GM21825 (cell line): ENCODE measurements around the gene OXT.
"Not testable (repeated sequence)": the region's sequence is repeated elsewhere in the genome, so short reads cannot be mapped to it uniquely, and the experiment has no call there.

ENCODE experiments used
- ATAC-seq: cut with Tn5 transposase; IDR thresholded peaks from one replicate; pipeline ENCODE4 v1.9.1; 2021; ENCODE audit warnings: mild to moderate bottlenecking, moderate library complexity; ENCODE audit not compliant: unreplicated experiment

The OXT gene

GRCh38 chr20:3047486-3048419 lies 23.7 kb upstream of the OXT start:
- ATAC-seq = no peak

GRCh38 chr20:3051385-3052019 lies 19.9 kb upstream of the OXT start:
- ATAC-seq = no peak

GRCh38 chr20:3059489-3059888 lies 11.9 kb upstream of the OXT start:
- no peak for ATAC-seq

- ATAC-seq = not testable (repeated sequence)
These were observed 7.3 kb upstream of the OXT start for GRCh38 chr20:3064119-3064518.

- no peak for ATAC-seq
These were observed 4.0 kb upstream of the OXT start for GRCh38 chr20:3067139-3068014.

GRCh38 chr20:3068075-3068474 lies 3.3 kb upstream of the OXT start:
- ATAC-seq = no peak

- ATAC-seq = no peak
These were observed 2.2 kb upstream of the OXT start for GRCh38 chr20:3068986-3069900.

GRCh38 chr20:3070725-3071124 lies 695 bp upstream of the OXT start:
- ATAC-seq = no peak

- no peak for ATAC-seq
These were observed 182 bp upstream of the OXT start for GRCh38 chr20:3071266-3071609.

GRCh38 chr20:3072530-3073250 lies 1.3 kb downstream of the OXT start:
- no peak for ATAC-seq

- not testable (repeated sequence) for ATAC-seq
These were observed 1.8 kb downstream of the OXT start for GRCh38 chr20:3073251-3073643.

- no peak for ATAC-seq
These were observed 3.4 kb downstream of the OXT start for GRCh38 chr20:3074812-3075211.

- not testable (repeated sequence) for ATAC-seq
These were observed 3.9 kb downstream of the OXT start for GRCh38 chr20:3075315-3075714.

- ATAC-seq = no peak
These were observed 6.3 kb downstream of the OXT start for GRCh38 chr20:3077618-3078134.

- no peak for ATAC-seq
These were observed 9.5 kb downstream of the OXT start for GRCh38 chr20:3080939-3081388.

GRCh38 chr20:3081641-3082040 lies 10.2 kb downstream of the OXT start:
- ATAC-seq = no peak

GRCh38 chr20:3082306-3082951 lies 11.0 kb downstream of the OXT start:
- ATAC-seq = no peak

- ATAC-seq = no peak
These were observed 11.8 kb downstream of the OXT start for GRCh38 chr20:3082955-3083952.
